ENCODE measurements around the gene NFATC1.

The NFATC1 gene

DNA sequence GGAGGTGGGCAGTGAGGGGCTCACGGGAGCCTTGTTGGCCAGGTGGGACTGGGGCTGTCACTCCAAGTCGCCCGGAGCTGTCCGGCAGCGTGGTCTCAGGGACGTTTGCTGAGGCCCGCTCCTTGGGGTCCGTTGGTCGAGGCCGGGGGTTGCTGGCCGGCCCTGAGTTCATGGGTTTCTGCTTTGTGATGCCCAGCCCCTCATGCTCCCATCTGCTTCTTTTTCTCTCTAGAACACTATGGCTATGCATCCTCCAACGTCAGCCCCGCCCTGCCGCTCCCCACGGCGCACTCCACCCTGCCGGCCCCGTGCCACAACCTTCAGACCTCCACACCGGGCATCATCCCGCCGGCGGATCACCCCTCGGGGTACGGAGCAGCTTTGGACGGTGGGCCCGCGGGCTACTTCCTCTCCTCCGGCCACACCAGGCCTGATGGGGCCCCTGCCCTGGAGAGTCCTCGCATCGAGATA lies 14.5 kb downstream of the NFATC1 start:
- Histone ChIP-seq H3K27me3 (ENCODE audit: control insufficient read depth in 3 of 3, insufficient read depth in 3 of 3, low read depth in 1 of 3, low read length in 3 of 3) (no peaks in the 10 kb centered on the region), H3K4ac (ENCODE audit: low read length) (no peak overlapping the region), H4K91ac (ENCODE audit: low read depth, low read length, poor library complexity) (no peak overlapping the region), H3K4me1 (ENCODE audit: control insufficient read depth in 2 of 2, insufficient read depth in 1 of 2, low read depth in 1 of 2, low read length in 2 of 2) (peaks cover 2 to 4% of the 10 kb centered on the region in 2 donors), H2BK15ac (ENCODE audit: low read length) (no peak overlapping the region), H2BK12ac (ENCODE audit: low read length) (no peak overlapping the region), H3K23ac (ENCODE audit: low read depth, low read length, poor library complexity) (no peak overlapping the region), H4K8ac (ENCODE audit: low read depth, low read length) (no peak overlapping the region), H2AFZ (ENCODE audit: low read length) (no peak overlapping the region), H3K18ac (ENCODE audit: low read length) (peak overlapping the region; percentile 28), H2BK5ac (ENCODE audit: low read length) (no peak overlapping the region), H2BK120ac (ENCODE audit: low read depth, low read length) (no peak overlapping the region), H3K27ac (replicated peaks; ENCODE audit: low read length) (no peak overlapping the region), H3K4me2 (ENCODE audit: insufficient read depth, low read length, poor library complexity, severe bottlenecking) (no peak overlapping the region), H3K4me3 (ENCODE audit: low read length in 2 of 2) (no peak overlapping the region), H3K9me3 (replicated peaks in 1 of 2; ENCODE audit: control insufficient read depth in 2 of 2, insufficient read depth in 1 of 2, low read depth in 1 of 2, low read length in 2 of 2) (peaks cover 0 to 3% of the 10 kb centered on the region in 2 donors), H3K79me1 (ENCODE audit: low read depth, low read length) (peaks cover 4% of the 10 kb centered on the region), H3K9ac (ENCODE audit: low read depth, low read length, poor library complexity) (no peak overlapping the region), H3K36me3 (replicated peaks in 1 of 2; ENCODE audit: control insufficient read depth in 2 of 2, insufficient read depth in 2 of 2, low read length in 2 of 2) (no peaks in the 10 kb centered on the region), H2AK5ac (ENCODE audit: low read depth, low read length) (no peak overlapping the region), H3K14ac (ENCODE audit: low read length) (peak overlapping the region; percentile 21)
- no peak for DNase-seq (ENCODE audit: low spot score)
- WGBS, 2 donors (ENCODE audit: extremely low coverage in 2 of 2, insufficient read length in 2 of 2, insufficient replicate concordance in 1 of 2), result no CpG with 5 or more reads among the region's 30 CpGs

DNA sequence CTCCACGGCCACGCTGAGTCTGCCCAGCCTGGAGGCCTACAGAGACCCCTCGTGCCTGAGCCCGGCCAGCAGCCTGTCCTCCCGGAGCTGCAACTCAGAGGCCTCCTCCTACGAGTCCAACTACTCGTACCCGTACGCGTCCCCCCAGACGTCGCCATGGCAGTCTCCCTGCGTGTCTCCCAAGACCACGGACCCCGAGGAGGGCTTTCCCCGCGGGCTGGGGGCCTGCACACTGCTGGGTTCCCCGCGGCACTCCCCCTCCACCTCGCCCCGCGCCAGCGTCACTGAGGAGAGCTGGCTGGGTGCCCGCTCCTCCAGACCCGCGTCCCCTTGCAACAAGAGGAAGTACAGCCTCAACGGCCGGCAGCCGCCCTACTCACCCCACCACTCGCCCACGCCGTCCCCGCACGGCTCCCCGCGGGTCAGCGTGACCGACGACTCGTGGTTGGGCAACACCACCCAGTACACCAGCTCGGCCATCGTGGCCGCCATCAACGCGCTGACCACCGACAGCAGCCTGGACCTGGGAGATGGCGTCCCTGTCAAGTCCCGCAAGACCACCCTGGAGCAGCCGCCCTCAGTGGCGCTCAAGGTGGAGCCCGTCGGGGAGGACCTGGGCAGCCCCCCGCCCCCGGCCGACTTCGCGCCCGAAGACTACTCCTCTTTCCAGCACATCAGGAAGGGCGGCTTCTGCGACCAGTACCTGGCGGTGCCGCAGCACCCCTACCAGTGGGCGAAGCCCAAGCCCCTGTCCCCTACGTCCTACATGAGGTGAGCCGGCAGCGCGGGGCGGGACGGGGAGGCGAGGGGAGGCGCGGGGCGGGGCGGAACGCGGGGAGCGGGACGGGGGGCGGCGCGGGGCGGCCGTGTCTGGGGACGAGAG lies 15.2 kb downstream of the NFATC1 start:
- Histone ChIP-seq H2BK5ac (ENCODE audit: low read length) (peak overlapping the region; percentile 53), H3K18ac (ENCODE audit: low read length) (peak overlapping the region; percentile 59), H3K4me1 (ENCODE audit: control insufficient read depth in 2 of 2, insufficient read depth in 1 of 2, low read depth in 1 of 2, low read length in 2 of 2) (peaks cover 2 to 4% of the 10 kb centered on the region in 2 donors), H2BK15ac (ENCODE audit: low read length) (no peak overlapping the region), H3K27ac (replicated peaks; ENCODE audit: low read length) (no peak overlapping the region), H2AK5ac (ENCODE audit: low read depth, low read length) (peak overlapping the region; percentile 88), H3K4ac (ENCODE audit: low read length) (no peak overlapping the region), H2AFZ (ENCODE audit: low read length) (no peak overlapping the region), H3K14ac (ENCODE audit: low read length) (peak overlapping the region; percentile 38), H4K91ac (ENCODE audit: low read depth, low read length, poor library complexity) (no peak overlapping the region), H2BK120ac (ENCODE audit: low read depth, low read length) (no peak overlapping the region), H2BK12ac (ENCODE audit: low read length) (peak overlapping the region; percentile 41), H3K79me1 (ENCODE audit: low read depth, low read length) (peaks cover 4% of the 10 kb centered on the region), H3K4me3 (ENCODE audit: low read length in 2 of 2) (no peak overlapping the region), H4K8ac (ENCODE audit: low read depth, low read length) (no peak overlapping the region), H3K27me3 (ENCODE audit: control insufficient read depth in 3 of 3, insufficient read depth in 3 of 3, low read depth in 1 of 3, low read length in 3 of 3) (no peaks in the 10 kb centered on the region), H3K23ac (ENCODE audit: low read depth, low read length, poor library complexity) (peak overlapping the region; percentile 85), H3K9ac (ENCODE audit: low read depth, low read length, poor library complexity) (no peak overlapping the region), H3K4me2 (ENCODE audit: insufficient read depth, low read length, poor library complexity, severe bottlenecking) (no peak overlapping the region), H3K9me3 (replicated peaks in 1 of 2; ENCODE audit: control insufficient read depth in 2 of 2, insufficient read depth in 1 of 2, low read depth in 1 of 2, low read length in 2 of 2) (peaks cover 0 to 3% of the 10 kb centered on the region in 2 donors), H3K36me3 (replicated peaks in 1 of 2; ENCODE audit: control insufficient read depth in 2 of 2, insufficient read depth in 2 of 2, low read length in 2 of 2) (no peaks in the 10 kb centered on the region)
- WGBS, 2 donors (ENCODE audit: extremely low coverage in 2 of 2, insufficient read length in 2 of 2, insufficient replicate concordance in 1 of 2), result no CpG with 5 or more reads among the region's 84 CpGs
- no peak for DNase-seq (ENCODE audit: low spot score)

DNA sequence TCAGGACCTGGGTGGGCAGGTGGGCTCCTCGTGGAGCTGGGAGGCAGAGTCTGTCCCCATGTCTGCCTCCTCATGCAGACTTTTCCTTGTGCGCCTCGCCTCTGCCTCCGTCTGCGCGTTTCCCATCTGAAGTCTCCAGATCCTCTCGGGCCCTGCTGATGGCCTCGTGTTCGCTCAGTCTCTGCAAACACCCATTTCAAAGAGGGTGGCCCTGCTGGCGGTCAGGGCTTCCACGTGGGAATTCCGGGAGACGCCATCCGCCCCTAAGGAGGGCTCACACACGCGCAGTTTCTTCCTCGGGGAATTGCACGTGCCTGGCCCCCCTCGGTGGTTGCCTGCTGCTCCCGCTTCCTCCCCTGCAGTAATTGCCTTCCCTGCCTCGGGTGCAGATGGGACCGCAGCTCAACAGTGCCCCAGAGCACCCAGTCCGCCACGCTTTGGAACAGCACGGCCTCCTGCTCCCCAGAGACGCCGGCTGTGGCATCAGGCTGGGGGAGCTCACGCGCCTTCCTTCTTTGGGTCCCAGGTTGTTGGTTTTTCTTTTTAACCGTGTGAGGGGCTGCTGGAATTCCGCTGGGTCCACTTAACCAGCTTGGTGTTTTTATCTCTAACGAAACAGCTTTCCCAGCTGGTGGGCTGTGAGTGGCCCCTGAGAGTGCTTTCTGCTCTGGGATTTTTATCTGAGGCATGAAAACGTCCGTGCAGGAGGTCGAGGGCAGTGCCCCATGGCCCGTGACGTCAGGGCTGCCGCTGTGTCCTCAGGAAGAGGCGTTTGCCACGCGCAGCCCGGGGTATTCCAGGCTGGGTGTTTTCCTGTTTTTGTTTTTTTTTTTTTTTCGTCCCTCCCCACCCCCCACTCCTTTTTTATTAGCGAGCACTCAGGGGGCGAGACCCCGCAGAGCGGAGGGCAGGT lies 16.1 kb downstream of the NFATC1 start:
- no peaks in the 10 kb centered on the region for H3K36me3 ChIP-seq (replicated peaks in 1 of 2; ENCODE audit: control insufficient read depth in 2 of 2, insufficient read depth in 2 of 2, low read length in 2 of 2)
- H4K8ac ChIP-seq (ENCODE audit: low read depth, low read length), result peak overlapping the region; percentile 17
- no peaks in the 10 kb centered on the region for H3K27me3 ChIP-seq (ENCODE audit: control insufficient read depth in 3 of 3, insufficient read depth in 3 of 3, low read depth in 1 of 3, low read length in 3 of 3)
- peaks cover 2 to 4% of the 10 kb centered on the region in 2 donors for H3K4me1 ChIP-seq (ENCODE audit: control insufficient read depth in 2 of 2, insufficient read depth in 1 of 2, low read depth in 1 of 2, low read length in 2 of 2)
- no peak overlapping the region for H3K23ac ChIP-seq (ENCODE audit: low read depth, low read length, poor library complexity)
- H2BK12ac ChIP-seq (ENCODE audit: low read length), result peak overlapping the region; percentile 22
- H2BK15ac ChIP-seq (ENCODE audit: low read length), result no peak overlapping the region
- H3K4ac ChIP-seq (ENCODE audit: low read length), result no peak overlapping the region
- H3K14ac ChIP-seq (ENCODE audit: low read length), result peak overlapping the region; percentile 38
- H3K79me1 ChIP-seq (ENCODE audit: low read depth, low read length), result peaks cover 2% of the 10 kb centered on the region
- no peak overlapping the region for H3K27ac ChIP-seq (replicated peaks; ENCODE audit: low read length)
- peak overlapping the region; percentile 56 for H2AK5ac ChIP-seq (ENCODE audit: low read depth, low read length)
- no CpG with 5 or more reads among the region's 47 CpGs for WGBS, 2 donors (ENCODE audit: extremely low coverage in 2 of 2, insufficient read length in 2 of 2, insufficient replicate concordance in 1 of 2)
- H2BK120ac ChIP-seq (ENCODE audit: low read depth, low read length), result no peak overlapping the region
- no peak overlapping the region for H3K4me3 ChIP-seq (ENCODE audit: low read length in 2 of 2)
- peak overlapping the region; percentile 76 for H3K18ac ChIP-seq (ENCODE audit: low read length)
- H2BK5ac ChIP-seq (ENCODE audit: low read length), result peak overlapping the region; percentile 11
- H3K9me3 ChIP-seq (replicated peaks in 1 of 2; ENCODE audit: control insufficient read depth in 2 of 2, insufficient read depth in 1 of 2, low read depth in 1 of 2, low read length in 2 of 2), result peaks cover 0 to 3% of the 10 kb centered on the region in 2 donors
- no peak for DNase-seq (ENCODE audit: low spot score)
- no peak overlapping the region for H3K4me2 ChIP-seq (ENCODE audit: insufficient read depth, low read length, poor library complexity, severe bottlenecking)
- no peak overlapping the region for H4K91ac ChIP-seq (ENCODE audit: low read depth, low read length, poor library complexity)
- H2AFZ ChIP-seq (ENCODE audit: low read length), result no peak overlapping the region
- H3K9ac ChIP-seq (ENCODE audit: low read depth, low read length, poor library complexity), result peak overlapping the region; percentile 54

All from neuronal stem cell (in vitro differentiated cells).